Sigmoid colon (tissue), 7 donors: ENCODE measurements around the gene UNC5C. TPM values are rescaled to one million over a fixed set of nuclear protein-coding genes. Genes with fewer than 3 reads are reported as not detected.

Experiments used
- DNase-seq: peaks from one replicate; pipeline ENCODE4 v3.0.0-alpha.2; 2019
- H3K27ac ChIP-seq, 4 donors: fragments of 200-600 bp; sonication (generic); one replicate each; pipeline ENCODE4 v1.5.1; 2016 to 2019; ENCODE audit warnings: mild to moderate bottlenecking in 1 of 4
- H3K27me3 ChIP-seq, 3 donors: fragments of 200-600 bp; sonication (generic); one replicate each; pipeline ENCODE4 v1.5.1; 2019; ENCODE audit warnings: mild to moderate bottlenecking in 1 of 3
- H3K36me3 ChIP-seq, 4 donors: fragments of 200-600 bp; sonication (generic); one replicate each; pipeline ENCODE4 v1.5.1; 2016 to 2019
- H3K4me1 ChIP-seq, 4 donors: fragments of 200-600 bp; sonication (generic); one replicate each; pipeline ENCODE4 v1.5.1; 2017 to 2019
- H3K4me3 ChIP-seq, 4 donors: fragments of 200-600 bp; sonication (generic); one replicate each; pipeline ENCODE4 v1.5.1; 2017 to 2019; ENCODE audit warnings: mild to moderate bottlenecking in 2 of 4, moderate library complexity in 1 of 4
- H3K9me3 ChIP-seq, 4 donors: fragments of 200-600 bp in 3 of 4; sonication (generic) in 3 of 4; one replicate each; pipeline versions ENCODE4 v1.5.1 to v1.6.1; 2013 to 2019
- CTCF ChIP-seq, 4 experiments: fragments of 450-650 bp in 3 of 4; fragments of 200-600 bp in 1 of 4; IDR thresholded peaks; one replicate each; pipeline ENCODE4 v1.5.1; 2016 to 2019; ENCODE audit warnings: antibody characterized with exemption in 4 of 4, mild to moderate bottlenecking in 3 of 4, moderate library complexity in 2 of 4
- EP300 ChIP-seq, 4 donors: sonication (generic); formaldehyde crosslinking; IDR thresholded peaks; one replicate each; pipeline ENCODE4 v1.6.1; 2017; ENCODE audit warnings: antibody characterized with exemption in 4 of 4
- POLR2A ChIP-seq, 2 donors: fragments of 450-650 bp; IDR thresholded peaks; one replicate each; pipeline ENCODE4 v1.6.1; 2016; ENCODE audit warnings: antibody characterized with exemption in 2 of 2, mild to moderate bottlenecking in 2 of 2, moderate library complexity in 2 of 2
- POLR2AphosphoS5 ChIP-seq, 4 donors: sonication (generic); formaldehyde crosslinking; IDR thresholded peaks; one replicate each; pipeline ENCODE4 v1.6.1; 2017; ENCODE audit warnings: antibody characterized with exemption in 4 of 4
- whole genome bisulfite sequencing, 2 donors: extraction: QIAGEN DNeasy Blood & Tissue Kit; methylation state at CpG; one replicate each; pipeline ENCODE4 v1.1.7; 2013; 5-methylcytosine and 5-hydroxymethylcytosine counted together
- intact Hi-C: fragments of 100-400 bp; cut with DNase I; formaldehyde crosslinking; loops from one replicate; pipeline ENCODE4 v1.15.1; 2023
- polyA plus RNA-seq, 3 donors: library from polyadenylated mRNA; stranded (reverse); fragments of 200-250 nt; gene quantifications; one replicate each; pipeline ENCODE4 v1.2.3, GENCODE V29; 2013
- total RNA-seq, 4 donors: library from RNA; depleted of rRNA; stranded (reverse); fragments of >200 nt; gene quantifications; one replicate each; pipeline ENCODE4 v1.1.0, GENCODE V29; 2016
- donor health status: healthy with polysubstance abuse.
- donor health status: Bipolar disorder and iron deficiency.
- donor health status: healthy.

UNC5C gene
- total and polyA plus RNA-seq, 7 donors = 0.60 to 3.1 (median 1.4) TPM

DNA sequence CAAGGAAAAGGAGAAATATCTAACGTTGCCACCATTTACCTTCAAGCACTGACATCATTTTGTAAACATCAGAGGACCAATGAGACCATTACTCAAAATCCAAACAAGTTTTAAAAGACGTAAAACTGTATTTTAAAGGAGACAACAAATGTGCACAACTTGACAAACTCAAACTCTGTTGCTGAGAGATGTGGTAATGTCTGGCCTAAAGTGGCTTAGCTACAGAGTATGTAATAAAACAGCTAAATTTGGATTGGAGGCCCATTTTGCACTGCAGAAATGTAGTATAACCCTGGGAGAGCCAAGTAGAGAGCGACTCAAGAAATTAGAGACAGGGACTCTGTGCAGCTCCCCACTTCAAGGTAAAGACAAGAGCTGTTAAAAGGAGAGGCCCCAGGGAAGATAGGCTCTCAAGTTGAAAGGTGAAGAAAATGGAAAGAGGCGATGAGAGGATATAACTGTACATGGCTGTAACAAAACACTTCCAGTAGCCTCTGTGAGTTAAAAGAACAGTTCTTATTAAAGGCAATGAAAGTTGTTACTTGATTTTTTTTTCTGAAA lies 20.3 kb downstream of the UNC5C start:
- Histone ChIP-seq H3K27ac (no peak overlapping the region), H3K4me1 (no peaks in the 10 kb centered on the region), H3K9me3 (no peaks in the 10 kb centered on the region), H3K27me3 (no peaks in the 10 kb centered on the region), H3K36me3 (no peaks in the 10 kb centered on the region), H3K4me3 (no peak overlapping the region)
- intact Hi-C loops = no loop called here
- no peak for DNase-seq
- no peak for TF ChIP-seq POLR2AphosphoS5 (IDR thresholded peaks at IDR 0.05)
- no peak for TF ChIP-seq EP300 (IDR thresholded peaks at IDR 0.05)
- TF ChIP-seq POLR2A (IDR thresholded peaks at IDR 0.05) = no peak
- no peak for TF ChIP-seq CTCF (IDR thresholded peaks at IDR 0.05)
- WGBS, 2 donors = 68 to 80% methylated on average over 4 of the region's 4 CpGs

GRCh38 chr4:95526075-95526474 lies 22.7 kb downstream of the UNC5C start:
- Histone ChIP-seq H3K27me3 (no peaks in the 10 kb centered on the region), H3K27ac (no peak overlapping the region), H3K4me1 (no peaks in the 10 kb centered on the region), H3K36me3 (no peaks in the 10 kb centered on the region), H3K4me3 (no peak overlapping the region), H3K9me3 (no peaks in the 10 kb centered on the region)
- WGBS, 2 donors = 74 to 79% methylated on average over 2 of the region's 2 CpGs
- intact Hi-C loops = no loop called here
- DNase-seq = no peak
- TF ChIP-seq POLR2AphosphoS5 (IDR thresholded peaks at IDR 0.05) (no peak), POLR2A (IDR thresholded peaks at IDR 0.05) (no peak), CTCF (IDR thresholded peaks at IDR 0.05) (no peak), EP300 (IDR thresholded peaks at IDR 0.05) (no peak)

DNA sequence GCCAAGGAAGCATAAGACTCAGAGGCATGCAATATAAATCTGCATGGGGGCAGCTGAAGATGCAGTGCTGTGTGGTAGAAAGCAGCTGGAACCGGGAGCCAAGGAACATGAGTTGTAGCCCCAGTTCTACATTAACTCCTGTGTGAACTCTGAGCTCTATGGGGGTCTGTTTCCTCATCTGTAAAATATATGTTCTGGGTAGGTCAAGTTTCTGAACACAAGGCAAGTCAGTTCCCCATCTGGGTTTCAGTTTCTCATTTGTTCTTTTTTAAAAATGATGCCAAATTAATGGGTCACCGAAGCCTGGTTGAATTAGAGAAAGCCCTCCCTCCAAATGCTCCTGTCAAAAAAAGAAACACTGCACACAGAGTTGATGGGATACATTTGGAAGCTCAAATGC lies 24.0 kb downstream of the UNC5C start:
- Histone ChIP-seq H3K4me3 (no peak overlapping the region), H3K27me3 (no peaks in the 10 kb centered on the region), H3K27ac (no peak overlapping the region), H3K36me3 (no peaks in the 10 kb centered on the region), H3K9me3 (no peaks in the 10 kb centered on the region), H3K4me1 (no peaks in the 10 kb centered on the region)
- DNase-seq = no peak
- intact Hi-C loops = no loop called here
- no peak for TF ChIP-seq POLR2A (IDR thresholded peaks at IDR 0.05)
- TF ChIP-seq EP300 (IDR thresholded peaks at IDR 0.05) = no peak
- TF ChIP-seq CTCF (IDR thresholded peaks at IDR 0.05) = no peak
- no peak for TF ChIP-seq POLR2AphosphoS5 (IDR thresholded peaks at IDR 0.05)
- WGBS, 2 donors = 66 to 75% methylated on average over 2 of the region's 2 CpGs

- no peak for TF ChIP-seq CTCF (IDR thresholded peaks at IDR 0.05)
- intact Hi-C loops = no loop called here
- no peak for DNase-seq
- Histone ChIP-seq H3K36me3 (no peaks in the 10 kb centered on the region), H3K4me1 (no peaks in the 10 kb centered on the region), H3K9me3 (no peaks in the 10 kb centered on the region), H3K4me3 (no peak overlapping the region), H3K27ac (no peak overlapping the region), H3K27me3 (no peaks in the 10 kb centered on the region)
- 57 to 79% methylated on average over 1 of the region's 1 CpG for WGBS, 2 donors
These were observed 24.6 kb downstream of the UNC5C start for GRCh38 chr4:95524184-95524583.
